IMR-90 (cell line): ENCODE results near the gene IAPP. TPM values are rescaled to one million over a fixed set of nuclear protein-coding genes. Genes with fewer than 3 reads are reported as not detected.

Source experiments
- ATAC-seq: fragments of 200-7000 bp; cut with Tn5 transposase; 2 replicates; pipeline ENCODE4 v1.9.1; 2020; ENCODE audit warnings: low read depth, mild to moderate bottlenecking, moderate library complexity
- BruUV-seq: library from RNA; stranded (reverse); fragments of 400-500 nt; replicated peaks from 2 replicates; lab custom pipeline; 2021; lab: Mats Ljungman, UMichigan
- CTCF ChIA-PET: fragments of 300-600 bp; formaldehyde crosslinking; extraction: SDS; loops from one replicate; lab custom pipeline; 2021; ENCODE audit warnings: antibody characterized with exemption; lab: Yijun Ruan, JAX
- POLR2A ChIA-PET: fragments of 300-600 bp; sonication (Branson Sonifier 250); formaldehyde crosslinking; loops from one replicate; lab custom pipeline; 2022; ENCODE audit warnings: antibody characterized with exemption; ENCODE audit not compliant: unreplicated experiment; lab: Charles Lee
- DNase-seq: peaks from one replicate; pipeline ENCODE4 v3.0.0; 2013
- H2AFZ ChIP-seq: replicated peaks from 2 replicates; pipeline ENCODE3; 2013; ENCODE audit warnings: low read length, mild to moderate bottlenecking; ENCODE audit not compliant: poor library complexity
- H2AK5ac ChIP-seq: 2 replicates; pipeline ENCODE4 v1.6.1; 2013; ENCODE audit warnings: low read depth, low read length, inconsistent platforms
- H2AK9ac ChIP-seq: replicated peaks from 2 replicates; pipeline ENCODE3; 2013; ENCODE audit warnings: mild to moderate bottlenecking, low read depth, low read length, moderate library complexity; ENCODE audit not compliant: poor library complexity
- H2BK120ac ChIP-seq: 2 replicates; pipeline ENCODE4 v1.6.1; 2013; ENCODE audit warnings: low read depth, low read length, inconsistent platforms
- H2BK15ac ChIP-seq: 3 replicates; pipeline ENCODE4 v1.6.1; 2013; ENCODE audit warnings: low read depth, low read length, inconsistent platforms
- H2BK20ac ChIP-seq: 2 replicates; pipeline ENCODE4 v1.6.1; 2013; ENCODE audit warnings: low read depth, mild to moderate bottlenecking, inconsistent platforms, low read length, moderate library complexity
- H2BK5ac ChIP-seq: 2 replicates; pipeline ENCODE4 v1.6.1; 2013; ENCODE audit warnings: mild to moderate bottlenecking, low read depth, low read length, inconsistent platforms; ENCODE audit not compliant: poor library complexity, severe bottlenecking
- H3K14ac ChIP-seq: replicated peaks from 2 replicates; pipeline ENCODE4 v1.6.1; 2013; ENCODE audit warnings: low read depth, low read length, inconsistent platforms
- H3K18ac ChIP-seq: 2 replicates; pipeline ENCODE4 v1.6.1; 2013; ENCODE audit warnings: low read depth, low read length, control low read depth
- H3K23ac ChIP-seq: 2 replicates; pipeline ENCODE4 v1.6.1; 2013; ENCODE audit warnings: low read depth, low read length, inconsistent platforms
- H3K27ac ChIP-seq: 2 replicates; pipeline ENCODE4 v1.5.1; 2013; ENCODE audit warnings: mild to moderate bottlenecking, control low read depth, low read length; ENCODE audit not compliant: insufficient read depth
- H3K27me3 ChIP-seq: 2 replicates; pipeline ENCODE4 v1.6.1; 2013; ENCODE audit warnings: low read length; ENCODE audit not compliant: control insufficient read depth, insufficient read depth
- H3K36me3 ChIP-seq: 2 replicates; pipeline ENCODE4 v1.6.1; 2013; ENCODE audit warnings: low read length, mixed read lengths; ENCODE audit not compliant: control insufficient read depth, insufficient read depth
- H3K4ac ChIP-seq: 2 replicates; pipeline ENCODE4 v1.6.1; 2013; ENCODE audit warnings: low read depth, low read length, inconsistent platforms
- H3K4me1 ChIP-seq: 2 replicates; pipeline ENCODE4 v1.6.1; 2013; ENCODE audit warnings: low read length, mixed read lengths; ENCODE audit not compliant: control insufficient read depth, insufficient read depth
- H3K4me2 ChIP-seq: 2 replicates; pipeline ENCODE4 v1.6.1; 2013; ENCODE audit warnings: low read depth, mild to moderate bottlenecking, control low read depth, low read length, moderate library complexity
- H3K4me3 ChIP-seq: 2 replicates; pipeline ENCODE4 v1.5.1; 2013; ENCODE audit warnings: low read depth, mild to moderate bottlenecking, control low read depth, low read length, moderate library complexity; ENCODE audit not compliant: insufficient read depth
- H3K56ac ChIP-seq: 2 replicates; pipeline ENCODE4 v1.6.1; 2013; ENCODE audit warnings: low read length, inconsistent platforms; ENCODE audit not compliant: insufficient read depth; ENCODE audit errors: extremely low read depth
- H3K79me1 ChIP-seq, 2 experiments: 2 replicates each; pipeline ENCODE4 v1.6.1; 2013; ENCODE audit warnings: low read length in 2 of 2, inconsistent platforms in 1 of 2, low read depth in 1 of 2
- H3K9ac ChIP-seq: 2 replicates; pipeline ENCODE4 v1.6.1; 2013; ENCODE audit warnings: low read depth, low read length, control low read depth
- H3K9me1 ChIP-seq: 2 replicates; pipeline ENCODE4 v1.6.1; 2013; ENCODE audit warnings: low read length, inconsistent platforms; ENCODE audit not compliant: insufficient read depth
- H3K9me3 ChIP-seq: 2 replicates; pipeline ENCODE4 v1.6.1; 2013; ENCODE audit warnings: low read length; ENCODE audit not compliant: control insufficient read depth, insufficient read depth
- H4K20me1 ChIP-seq: 2 replicates; pipeline ENCODE4 v1.6.1; 2013; ENCODE audit warnings: low read length, inconsistent platforms; ENCODE audit not compliant: insufficient read depth
- H4K5ac ChIP-seq: 2 replicates; pipeline ENCODE4 v1.6.1; 2013; ENCODE audit warnings: mild to moderate bottlenecking, low read depth, low read length, control low read depth
- H4K8ac ChIP-seq, 2 experiments: 2 replicates each; pipeline ENCODE4 v1.6.1; 2013; ENCODE audit warnings: low read depth in 2 of 2, low read length in 2 of 2, control low read depth in 1 of 2, inconsistent platforms in 1 of 2
- H4K91ac ChIP-seq: 2 replicates; pipeline ENCODE4 v1.6.1; 2013; ENCODE audit warnings: low read depth, low read length, inconsistent platforms; ENCODE audit not compliant: insufficient read depth
- BHLHE40 ChIP-seq: fragments of 150-350 bp; IDR thresholded peaks from 2 replicates; pipeline ENCODE4 v1.6.1; 2016; ENCODE audit warnings: mild to moderate bottlenecking, low read depth, low read length
- CEBPB ChIP-seq: IDR thresholded peaks from 2 replicates; pipeline ENCODE4 v1.6.1; 2012; ENCODE audit warnings: low read depth, low read length, improper control_type of control experiment
- CHD1 ChIP-seq: IDR thresholded peaks from 2 replicates; pipeline ENCODE4 v1.6.1; 2012; ENCODE audit warnings: low read depth, low read length, improper control_type of control experiment
- FOS ChIP-seq: fragments of 150-350 bp; IDR thresholded peaks from 2 replicates; pipeline ENCODE4 v1.6.1; 2016; ENCODE audit warnings: low read depth, low read length
- MAFK ChIP-seq: IDR thresholded peaks from 2 replicates; pipeline ENCODE4 v1.6.1; 2012; ENCODE audit warnings: low read depth, low read length, improper control_type of control experiment
- MAZ ChIP-seq: IDR thresholded peaks from 2 replicates; pipeline ENCODE4 v1.6.1; 2012; ENCODE audit warnings: low read depth, mild to moderate bottlenecking, low read length, improper control_type of control experiment, moderate library complexity, borderline replicate concordance
- MXI1 ChIP-seq: IDR thresholded peaks from 2 replicates; pipeline ENCODE4 v1.6.1; 2012; ENCODE audit warnings: low read depth, mild to moderate bottlenecking, low read length, moderate library complexity, borderline replicate concordance
- NFE2L2 ChIP-seq: fragments of 150-350 bp; IDR thresholded peaks from 2 replicates; pipeline ENCODE4 v1.6.1; 2016; ENCODE audit warnings: low read depth, mild to moderate bottlenecking, low read length
- POLR2A ChIP-seq: IDR thresholded peaks from 2 replicates; pipeline ENCODE4 v1.6.1; 2012; ENCODE audit warnings: mild to moderate bottlenecking, low read depth, low read length
- RAD21 ChIP-seq: IDR thresholded peaks from 2 replicates; pipeline ENCODE4 v1.6.1; 2012; ENCODE audit warnings: low read length, improper control_type of control experiment
- RCOR1 ChIP-seq: IDR thresholded peaks from 2 replicates; pipeline ENCODE4 v1.6.1; 2012; ENCODE audit warnings: mild to moderate bottlenecking, low read length, improper control_type of control experiment; ENCODE audit not compliant: insufficient replicate concordance
- RFX5 ChIP-seq: IDR thresholded peaks from 2 replicates; pipeline ENCODE4 v1.8.0; 2012; ENCODE audit warnings: low read depth, mild to moderate bottlenecking, low read length, moderate library complexity
- SMC3 ChIP-seq: fragments of 150-350 bp; IDR thresholded peaks from 2 replicates; pipeline ENCODE4 v1.6.1; 2016; ENCODE audit warnings: low read depth, mild to moderate bottlenecking, antibody characterized with exemption, low read length, moderate library complexity
- WGBS, 2 experiments: methylation state at CpG; one replicate each; pipeline versions ENCODE4 v1.1.5 to v1.1.7; 2013; ENCODE audit warnings: missing lambda C conversion rate in 2 of 2; ENCODE audit not compliant: insufficient read length in 1 of 2; ENCODE audit errors: extremely low coverage in 2 of 2; 5-methylcytosine and 5-hydroxymethylcytosine counted together
- dilution Hi-C: fragments of 300-500 bp; cut with HindIII; formaldehyde crosslinking; loops from one replicate; pipeline ENCODE4 v1.14.3; 2018; ENCODE audit warnings: low sequenced_read_pairs; ENCODE audit not compliant: unreplicated experiment
- in situ Hi-C: fragments of 300-500 bp; cut with MboI; formaldehyde crosslinking; loops from 3 replicates; pipeline ENCODE4 v1.14.3; 2019; ENCODE audit warnings: low sequenced_read_pairs, inconsistent platforms, mixed read lengths
- intact Hi-C: fragments of 100-400 bp; cut with micrococcal nuclease; formaldehyde crosslinking; loops from 2 replicates; pipeline ENCODE4 v1.10.0; 2022
- polyA plus RNA-seq, 3 experiments: library from polyadenylated mRNA; depleted of rRNA; stranded (reverse); fragments of >200 nt; gene quantifications; 2 replicates each; pipeline ENCODE4 v1.2.3, GENCODE V29; 2012; ENCODE audit warnings: low replicate concordance in 1 of 3
- total RNA-seq: library from RNA; depleted of rRNA; stranded (reverse); fragments of >200 nt; gene quantifications from 2 replicates; pipeline ENCODE4 v1.2.3, GENCODE V29; 2012
- TF ChIP-seq, protein P1 (sequence below): fragments of 150-350 bp; IDR thresholded peaks from 2 replicates; pipeline ENCODE4 v1.6.1; 2017; ENCODE audit warnings: mild to moderate bottlenecking, antibody characterized with exemption, low read length, low read depth
- TF ChIP-seq, protein P2 (sequence below): conservative IDR thresholded peaks from 2 replicates; pipeline ENCODE4 v1.5.1; 2012; ENCODE audit warnings: mild to moderate bottlenecking, low read depth, low read length, improper control_type of control experiment
- TF ChIP-seq, protein P3 (sequence below): fragments of 150-350 bp; IDR thresholded peaks from 2 replicates; pipeline ENCODE4 v1.6.1; 2016; ENCODE audit warnings: low read depth, mild to moderate bottlenecking, low read length, moderate library complexity, borderline replicate concordance

The IAPP gene
- total and polyA plus RNA-seq, 2 of the 4 experiments (the other 2 are of a cell fraction) = not detected

DNA sequence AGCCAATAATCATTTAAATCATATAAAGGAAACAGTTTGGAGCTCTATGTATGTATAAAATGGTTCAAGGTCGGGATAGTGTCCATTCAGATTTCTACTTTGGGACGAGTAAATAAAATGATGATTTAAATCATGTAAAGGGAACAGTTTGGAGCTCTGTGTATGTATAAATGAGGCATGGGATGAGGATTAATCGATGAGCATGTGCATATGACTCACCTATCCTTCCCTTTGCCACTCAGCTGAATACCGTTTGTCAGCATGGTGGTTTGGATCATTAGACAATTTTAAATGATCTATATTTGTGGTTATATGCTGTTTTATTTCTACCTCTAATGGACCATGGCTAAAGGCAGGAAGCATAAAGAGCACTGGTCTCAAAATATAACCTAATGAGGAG, 30.9 kb upstream of the IAPP start:
- H2AK9ac ChIP-seq = no peak overlapping the region
- CTCF ChIA-PET = no interaction called here
- H3K79me1 ChIP-seq = no peaks in the 10 kb centered on the region
- H4K91ac ChIP-seq = no peak overlapping the region
- in situ Hi-C loops = no loop called here
- intact Hi-C loops = no loop called here
- H4K5ac ChIP-seq = no peak overlapping the region
- no peak for DNase-seq
- no TSS peak for BruUV-seq
- H3K23ac ChIP-seq = no peak overlapping the region
- WGBS, 2 experiments = 20% methylated on average over 1 of the region's 4 CpGs; no CpG with 5 or more reads in 1 of the 2 experiments
- H3K4me2 ChIP-seq = no peak overlapping the region
- H3K18ac ChIP-seq = no peak overlapping the region
- H3K56ac ChIP-seq = no peak overlapping the region
- no peak overlapping the region for H2BK20ac ChIP-seq
- H3K4ac ChIP-seq = no peak overlapping the region
- TF ChIP-seq CHD1 (no peak), CEBPB (no peak), FOS (no peak), MAFK (no peak), POLR2A (no peak), RCOR1 (no peak), MAZ (no peak), RFX5 (no peak), MXI1 (no peak), RAD21 (no peak), BHLHE40 (no peak), SMC3 (no peak), NFE2L2 (no peak)
- TF ChIP-seq, protein P1, sequence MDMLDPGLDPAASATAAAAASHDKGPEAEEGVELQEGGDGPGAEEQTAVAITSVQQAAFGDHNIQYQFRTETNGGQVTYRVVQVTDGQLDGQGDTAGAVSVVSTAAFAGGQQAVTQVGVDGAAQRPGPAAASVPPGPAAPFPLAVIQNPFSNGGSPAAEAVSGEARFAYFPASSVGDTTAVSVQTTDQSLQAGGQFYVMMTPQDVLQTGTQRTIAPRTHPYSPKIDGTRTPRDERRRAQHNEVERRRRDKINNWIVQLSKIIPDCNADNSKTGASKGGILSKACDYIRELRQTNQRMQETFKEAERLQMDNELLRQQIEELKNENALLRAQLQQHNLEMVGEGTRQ = no peak
- TF ChIP-seq, protein P2, sequence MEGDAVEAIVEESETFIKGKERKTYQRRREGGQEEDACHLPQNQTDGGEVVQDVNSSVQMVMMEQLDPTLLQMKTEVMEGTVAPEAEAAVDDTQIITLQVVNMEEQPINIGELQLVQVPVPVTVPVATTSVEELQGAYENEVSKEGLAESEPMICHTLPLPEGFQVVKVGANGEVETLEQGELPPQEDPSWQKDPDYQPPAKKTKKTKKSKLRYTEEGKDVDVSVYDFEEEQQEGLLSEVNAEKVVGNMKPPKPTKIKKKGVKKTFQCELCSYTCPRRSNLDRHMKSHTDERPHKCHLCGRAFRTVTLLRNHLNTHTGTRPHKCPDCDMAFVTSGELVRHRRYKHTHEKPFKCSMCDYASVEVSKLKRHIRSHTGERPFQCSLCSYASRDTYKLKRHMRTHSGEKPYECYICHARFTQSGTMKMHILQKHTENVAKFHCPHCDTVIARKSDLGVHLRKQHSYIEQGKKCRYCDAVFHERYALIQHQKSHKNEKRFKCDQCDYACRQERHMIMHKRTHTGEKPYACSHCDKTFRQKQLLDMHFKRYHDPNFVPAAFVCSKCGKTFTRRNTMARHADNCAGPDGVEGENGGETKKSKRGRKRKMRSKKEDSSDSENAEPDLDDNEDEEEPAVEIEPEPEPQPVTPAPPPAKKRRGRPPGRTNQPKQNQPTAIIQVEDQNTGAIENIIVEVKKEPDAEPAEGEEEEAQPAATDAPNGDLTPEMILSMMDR = no peak
- TF ChIP-seq, protein P3, sequence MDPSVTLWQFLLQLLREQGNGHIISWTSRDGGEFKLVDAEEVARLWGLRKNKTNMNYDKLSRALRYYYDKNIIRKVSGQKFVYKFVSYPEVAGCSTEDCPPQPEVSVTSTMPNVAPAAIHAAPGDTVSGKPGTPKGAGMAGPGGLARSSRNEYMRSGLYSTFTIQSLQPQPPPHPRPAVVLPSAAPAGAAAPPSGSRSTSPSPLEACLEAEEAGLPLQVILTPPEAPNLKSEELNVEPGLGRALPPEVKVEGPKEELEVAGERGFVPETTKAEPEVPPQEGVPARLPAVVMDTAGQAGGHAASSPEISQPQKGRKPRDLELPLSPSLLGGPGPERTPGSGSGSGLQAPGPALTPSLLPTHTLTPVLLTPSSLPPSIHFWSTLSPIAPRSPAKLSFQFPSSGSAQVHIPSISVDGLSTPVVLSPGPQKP = no peak
- no peaks in the 10 kb centered on the region for H3K36me3 ChIP-seq
- 0 out of 2 replicates have a peak, but pooled peaks cover 2% of the 10 kb centered on the region for H3K9me3 ChIP-seq
- no peak overlapping the region for H3K4me3 ChIP-seq
- H2BK5ac ChIP-seq = no peak overlapping the region
- no peak overlapping the region for H2AK5ac ChIP-seq
- ATAC-seq = no peak
- dilution Hi-C loops = no loop called here
- no peaks in the 10 kb centered on the region for H4K20me1 ChIP-seq
- no peak overlapping the region for H3K14ac ChIP-seq
- POLR2A ChIA-PET = no interaction called here
- H3K4me1 ChIP-seq = no peaks in the 10 kb centered on the region
- no peak overlapping the region for H2AFZ ChIP-seq
- no peak overlapping the region for H3K9ac ChIP-seq
- H2BK15ac ChIP-seq = no peak overlapping the region
- no peak overlapping the region for H4K8ac ChIP-seq
- no peak overlapping the region for H2BK120ac ChIP-seq
- H3K27me3 ChIP-seq = no peaks in the 10 kb centered on the region
- H3K27ac ChIP-seq = no peak overlapping the region
- H3K9me1 ChIP-seq = no peaks in the 10 kb centered on the region
